Breast epithelium (tissue), 3 donors: Measurements from ENCODE around the gene DCN.

Source experiments
- POLR2AphosphoS5 ChIP-seq, 3 donors: sonication (generic); formaldehyde crosslinking; IDR thresholded peaks; one replicate each; pipeline ENCODE4 v1.6.1; 2017; ENCODE audit warnings: antibody characterized with exemption in 3 of 3
- TF ChIP-seq, protein P1 (sequence below), 3 donors: fragments of 450-650 bp; IDR thresholded peaks; one replicate each; pipeline ENCODE4 v1.5.1; 2016 to 2017; ENCODE audit warnings: antibody characterized with exemption in 3 of 3, mild to moderate bottlenecking in 3 of 3, moderate library complexity in 3 of 3

DNA sequence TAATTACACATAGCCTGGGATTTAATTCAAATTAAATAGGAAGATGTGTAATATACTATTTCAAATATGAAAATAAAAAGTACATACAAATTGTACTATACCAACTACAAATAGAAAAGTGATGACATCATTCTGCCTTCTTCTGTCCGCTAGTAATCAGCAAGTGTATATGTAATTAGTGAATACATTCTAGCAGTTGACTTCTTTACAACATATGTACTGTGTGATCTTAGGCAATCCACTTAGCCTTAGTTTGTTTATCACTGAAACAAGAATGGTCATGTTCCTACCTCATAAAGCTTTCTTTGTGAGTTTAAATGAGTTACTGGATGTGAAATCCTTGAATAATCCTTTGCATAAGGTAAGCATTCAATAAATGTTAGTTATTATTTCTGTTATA, 63.5 kb downstream of the DCN start:
- no peak for TF ChIP-seq POLR2AphosphoS5 (IDR thresholded peaks at IDR 0.05)
- TF ChIP-seq, protein P1, sequence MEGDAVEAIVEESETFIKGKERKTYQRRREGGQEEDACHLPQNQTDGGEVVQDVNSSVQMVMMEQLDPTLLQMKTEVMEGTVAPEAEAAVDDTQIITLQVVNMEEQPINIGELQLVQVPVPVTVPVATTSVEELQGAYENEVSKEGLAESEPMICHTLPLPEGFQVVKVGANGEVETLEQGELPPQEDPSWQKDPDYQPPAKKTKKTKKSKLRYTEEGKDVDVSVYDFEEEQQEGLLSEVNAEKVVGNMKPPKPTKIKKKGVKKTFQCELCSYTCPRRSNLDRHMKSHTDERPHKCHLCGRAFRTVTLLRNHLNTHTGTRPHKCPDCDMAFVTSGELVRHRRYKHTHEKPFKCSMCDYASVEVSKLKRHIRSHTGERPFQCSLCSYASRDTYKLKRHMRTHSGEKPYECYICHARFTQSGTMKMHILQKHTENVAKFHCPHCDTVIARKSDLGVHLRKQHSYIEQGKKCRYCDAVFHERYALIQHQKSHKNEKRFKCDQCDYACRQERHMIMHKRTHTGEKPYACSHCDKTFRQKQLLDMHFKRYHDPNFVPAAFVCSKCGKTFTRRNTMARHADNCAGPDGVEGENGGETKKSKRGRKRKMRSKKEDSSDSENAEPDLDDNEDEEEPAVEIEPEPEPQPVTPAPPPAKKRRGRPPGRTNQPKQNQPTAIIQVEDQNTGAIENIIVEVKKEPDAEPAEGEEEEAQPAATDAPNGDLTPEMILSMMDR (IDR thresholded peaks at IDR 0.05), result no peak
